OCI-LY3 (cell line): Measurements from ENCODE around the gene KRT81.

Source experiments
- H2AFZ ChIP-seq: fragments of 200-600, 300-600 bp; shearing (Covaris generic); 2 replicates; pipeline ENCODE4 v1.6.0; 2014; ENCODE audit warnings: antibody characterized with exemption, low read depth, low read length
- H3K27ac ChIP-seq: fragments of 200-600, 300-600 bp; sonication (generic); 2 replicates; pipeline ENCODE4 v1.5.1; 2014; ENCODE audit warnings: mild to moderate bottlenecking, low read length, moderate library complexity, mixed read lengths
- H3K27me3 ChIP-seq: fragments of 200-600, 300-600 bp; sonication (generic); 2 replicates; pipeline ENCODE4 v1.6.1; 2014; ENCODE audit warnings: low read depth, low read length, mixed read lengths
- H3K36me3 ChIP-seq: fragments of 200-600, 300-600 bp; sonication (generic); replicated peaks from 2 replicates; pipeline ENCODE3; 2014; ENCODE audit warnings: low read depth, low read length, mixed read lengths
- H3K4me1 ChIP-seq: fragments of 300-600, 200-600 bp; sonication (generic); 2 replicates; pipeline ENCODE4 v1.6.1; 2014; ENCODE audit warnings: low read length, mixed read lengths
- H3K4me2 ChIP-seq: fragments of 200-600, 300-600 bp; sonication (generic); 2 replicates; pipeline ENCODE4 v1.6.1; 2014; ENCODE audit warnings: low read length, mixed read lengths
- H3K4me3 ChIP-seq: fragments of 300-600, 200-600 bp; sonication (generic); 2 replicates; pipeline ENCODE4 v1.5.1; 2014; ENCODE audit warnings: antibody characterized with exemption, mild to moderate bottlenecking, low read length, moderate library complexity
- H3K79me2 ChIP-seq: fragments of 300-600, 200-600 bp; shearing (Covaris generic); 2 replicates; pipeline ENCODE4 v1.6.1; 2014; ENCODE audit warnings: mild to moderate bottlenecking, low read length, mixed read lengths
- H3K9ac ChIP-seq: fragments of 300-600, 200-600 bp; shearing (Covaris generic); 2 replicates; pipeline ENCODE4 v1.6.0; 2014; ENCODE audit warnings: mild to moderate bottlenecking, low read length, moderate library complexity
- H3K9me3 ChIP-seq: fragments of 200-600, 300-600 bp; shearing (Covaris generic); 2 replicates; pipeline ENCODE4 v1.6.1; 2014; ENCODE audit warnings: low read length, mixed read lengths; ENCODE audit not compliant: insufficient read depth
- H4K20me1 ChIP-seq: fragments of 200-600, 300-600 bp; sonication (generic); 2 replicates; pipeline ENCODE4 v1.6.1; 2016; ENCODE audit warnings: low read length, mixed read lengths; ENCODE audit not compliant: insufficient read depth
- CTCF ChIP-seq: fragments of 200-600, 300-600 bp; sonication (generic); IDR thresholded peaks from 2 replicates; pipeline ENCODE4 v1.5.1; 2014; ENCODE audit warnings: antibody characterized with exemption, low read length, low read depth
- EZH2phosphoT487 ChIP-seq: fragments of 200-600 bp; shearing (Covaris generic); IDR thresholded peaks from 2 replicates; pipeline ENCODE4 v1.6.1; 2018; ENCODE audit warnings: antibody characterized with exemption, mixed run types, low read depth

KRT81 gene

DNA sequence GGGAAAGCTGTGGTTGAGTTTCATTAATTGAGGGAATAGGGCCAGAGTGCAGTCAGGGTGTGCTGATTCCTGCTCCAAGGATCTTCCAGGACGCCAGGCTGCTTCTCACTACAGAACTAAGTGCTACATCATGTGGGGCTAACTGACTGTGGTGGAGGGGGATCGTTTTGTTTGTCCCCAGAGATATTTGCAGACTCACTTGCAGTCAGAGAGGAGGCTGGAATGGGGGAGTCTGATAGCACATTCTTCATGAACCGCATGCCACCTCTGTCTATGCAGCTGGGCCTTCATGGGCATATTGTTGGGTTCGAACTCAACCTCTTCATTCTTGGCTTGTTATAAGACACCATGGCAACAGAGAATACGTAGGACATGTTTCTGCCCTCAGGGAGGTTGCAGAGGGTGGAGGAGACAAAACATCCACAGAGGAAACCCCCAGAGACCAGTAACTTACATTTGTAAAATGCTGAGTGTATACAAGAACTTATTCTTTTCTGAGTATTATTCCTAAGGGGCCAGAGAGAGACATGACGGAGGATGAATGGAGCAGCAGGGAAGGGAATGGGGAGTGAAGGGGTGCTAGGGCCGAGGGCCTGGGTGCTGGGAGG, 45.3 kb downstream of the KRT81 start:
- peak overlapping the region; percentile 65; the same call in 1 of the 2 replicates for H3K27ac ChIP-seq

DNA sequence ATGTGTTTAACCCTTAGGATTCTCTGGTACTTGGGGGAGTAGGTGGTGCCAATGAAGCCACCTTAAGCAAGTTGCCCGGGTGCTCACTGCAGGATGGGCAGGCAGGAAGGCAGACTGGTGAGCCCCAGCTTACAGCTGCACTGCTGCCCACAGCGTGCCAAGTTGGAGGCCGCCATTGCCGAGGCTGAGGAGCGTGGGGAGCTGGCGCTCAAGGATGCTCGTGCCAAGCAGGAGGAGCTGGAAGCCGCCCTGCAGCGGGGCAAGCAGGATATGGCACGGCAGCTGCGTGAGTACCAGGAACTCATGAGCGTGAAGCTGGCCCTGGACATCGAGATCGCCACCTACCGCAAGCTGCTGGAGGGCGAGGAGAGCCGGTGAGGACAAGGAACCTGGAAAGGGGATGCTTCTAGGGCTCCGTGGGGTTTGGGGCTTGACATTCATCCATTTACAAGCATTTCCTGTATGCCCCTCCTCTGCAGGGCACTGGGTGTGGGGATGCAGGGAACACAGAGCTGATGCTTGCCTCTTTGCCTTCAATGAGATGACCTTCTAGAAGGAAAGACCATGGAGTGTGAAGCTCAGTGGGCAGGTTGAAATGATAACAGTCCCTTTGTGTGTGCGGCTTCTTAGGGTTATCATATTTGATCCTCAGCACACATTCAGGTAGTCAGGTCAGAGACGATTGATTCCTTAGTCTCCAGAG, 45.9 kb downstream of the KRT81 start:
- no peaks in the 10 kb centered on the region for H3K9me3 ChIP-seq
- H3K9ac ChIP-seq = no peak overlapping the region; the same call in 1 of the 2 replicates
- H3K4me3 ChIP-seq = peak overlapping the region; percentile 75; the same call in 1 of the 2 replicates
- no peaks in the 10 kb centered on the region for H3K27me3 ChIP-seq
- H3K4me1 ChIP-seq = peaks cover 58% of the 10 kb centered on the region
- H4K20me1 ChIP-seq = no peaks in the 10 kb centered on the region
- no peak overlapping the region for H2AFZ ChIP-seq
- no peaks in the 10 kb centered on the region for H3K36me3 ChIP-seq
- peak overlapping the region; percentile 89 for H3K4me2 ChIP-seq
- H3K27ac ChIP-seq = peak overlapping the region; percentile 81; the same call in 1 of the 2 replicates
- TF ChIP-seq EZH2phosphoT487 = no peak
- TF ChIP-seq CTCF = no peak
- no peaks in the 10 kb centered on the region for H3K79me2 ChIP-seq

More for the DNA sequence above, 45.3 kb downstream of the KRT81 start:
- no peaks in the 10 kb centered on the region for H4K20me1 ChIP-seq
- H2AFZ ChIP-seq = no peak overlapping the region
- H3K4me2 ChIP-seq = peak overlapping the region; percentile 89
- H3K9ac ChIP-seq = peak overlapping the region; percentile 45; the same call in 1 of the 2 replicates
- H3K36me3 ChIP-seq = no peaks in the 10 kb centered on the region
- no peaks in the 10 kb centered on the region for H3K27me3 ChIP-seq
- H3K79me2 ChIP-seq = no peaks in the 10 kb centered on the region
- H3K9me3 ChIP-seq = no peaks in the 10 kb centered on the region
- H3K4me3 ChIP-seq = peak overlapping the region; percentile 75; the same call in 1 of the 2 replicates
- no peak for TF ChIP-seq EZH2phosphoT487
- H3K4me1 ChIP-seq = peaks cover 58% of the 10 kb centered on the region

DNA sequence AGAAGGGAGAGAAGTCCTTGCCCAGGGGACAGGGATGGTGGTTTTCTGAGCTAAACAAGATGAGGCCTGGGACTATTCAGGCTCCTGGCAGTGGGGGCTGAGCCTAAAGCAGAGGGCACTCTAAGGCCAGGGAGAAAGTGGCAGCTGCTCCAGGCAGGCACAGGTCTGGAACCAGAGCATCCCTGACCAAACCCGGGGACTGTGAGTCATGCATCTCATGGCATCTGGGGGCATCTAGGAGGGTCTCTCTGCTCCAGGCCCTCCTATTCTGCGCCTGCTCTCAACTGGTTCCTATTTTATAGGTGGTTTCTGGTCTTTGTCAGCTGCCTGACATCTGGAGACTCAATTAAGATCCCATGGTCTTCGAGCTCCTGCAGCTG, 46.7 kb downstream of the KRT81 start:
- H3K4me1 ChIP-seq = peaks cover 58% of the 10 kb centered on the region
- H3K4me3 ChIP-seq = peak overlapping the region; percentile 75
- H3K4me2 ChIP-seq = peak overlapping the region; percentile 89
- peak overlapping the region; percentile 81 for H3K27ac ChIP-seq
- H3K79me2 ChIP-seq = no peaks in the 10 kb centered on the region
- no peak; the same call in 1 of the 2 replicates for TF ChIP-seq CTCF
- TF ChIP-seq EZH2phosphoT487 = no peak
- H4K20me1 ChIP-seq = no peaks in the 10 kb centered on the region
- H3K36me3 ChIP-seq = no peaks in the 10 kb centered on the region
- H3K9ac ChIP-seq = peak overlapping the region; percentile 84
- no peaks in the 10 kb centered on the region for H3K9me3 ChIP-seq
- H3K27me3 ChIP-seq = no peaks in the 10 kb centered on the region
- peak overlapping the region; percentile 57 for H2AFZ ChIP-seq

DNA sequence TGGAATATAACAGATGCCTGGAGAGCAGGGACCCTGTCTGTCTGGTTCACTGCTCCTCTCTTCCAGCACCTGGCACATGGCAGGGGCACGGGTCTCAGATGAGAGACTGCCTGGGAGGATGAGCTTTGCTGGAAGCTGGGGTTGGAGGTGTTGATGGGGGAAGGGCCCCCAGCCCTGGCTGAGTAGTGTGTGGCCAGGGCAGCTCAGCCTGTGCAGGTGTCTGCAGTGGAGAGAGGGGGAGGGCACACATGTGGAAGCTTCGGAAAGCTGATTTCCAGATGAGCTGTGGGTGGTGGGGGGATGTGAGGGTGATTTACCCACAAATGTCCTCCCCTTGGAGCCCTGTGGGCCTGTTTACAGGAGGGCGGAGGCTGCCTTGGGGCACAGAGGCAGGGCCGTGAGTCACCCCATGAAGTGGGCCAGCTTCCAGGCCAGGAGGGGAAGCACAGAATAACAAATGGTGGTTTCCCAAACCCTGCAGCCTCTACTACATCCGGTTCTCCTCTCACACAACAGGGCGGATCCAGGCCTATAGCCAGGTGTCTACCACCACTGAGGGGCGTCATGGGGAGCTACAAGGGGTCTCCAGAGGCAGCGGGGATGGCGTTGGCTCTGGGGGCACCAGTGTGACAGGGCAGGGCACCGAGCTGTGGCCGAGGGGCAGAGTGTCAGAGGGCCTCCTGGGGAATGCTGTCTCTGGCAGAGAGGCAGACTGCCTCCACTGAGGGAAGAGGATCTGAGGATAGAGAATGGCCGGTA, 47.3 kb downstream of the KRT81 start:
- peak overlapping the region; percentile 57 for H2AFZ ChIP-seq
- H3K4me1 ChIP-seq = peaks cover 55% of the 10 kb centered on the region
- TF ChIP-seq EZH2phosphoT487 (no peak), CTCF (peak; percentile 18; the same call in 1 of the 2 replicates)
- peak overlapping the region; percentile 89 for H3K4me2 ChIP-seq
- H3K9ac ChIP-seq = peak overlapping the region; percentile 84
- H3K9me3 ChIP-seq = no peaks in the 10 kb centered on the region
- peak overlapping the region; percentile 81 for H3K27ac ChIP-seq
- no peaks in the 10 kb centered on the region for H3K79me2 ChIP-seq
- no peaks in the 10 kb centered on the region for H4K20me1 ChIP-seq
- peak overlapping the region; percentile 75 for H3K4me3 ChIP-seq
- H3K36me3 ChIP-seq = no peaks in the 10 kb centered on the region
- no peaks in the 10 kb centered on the region for H3K27me3 ChIP-seq
